DMS79 treated with DMSO at 0.1 percent for 48 hours (cell line): ENCODE data around the gene GFM1.

ENCODE experiments used
- DNase-seq: peaks from one replicate; lab custom pipeline; 2025; lab: John Stamatoyannopoulos, UW

GFM1 gene

DNA sequence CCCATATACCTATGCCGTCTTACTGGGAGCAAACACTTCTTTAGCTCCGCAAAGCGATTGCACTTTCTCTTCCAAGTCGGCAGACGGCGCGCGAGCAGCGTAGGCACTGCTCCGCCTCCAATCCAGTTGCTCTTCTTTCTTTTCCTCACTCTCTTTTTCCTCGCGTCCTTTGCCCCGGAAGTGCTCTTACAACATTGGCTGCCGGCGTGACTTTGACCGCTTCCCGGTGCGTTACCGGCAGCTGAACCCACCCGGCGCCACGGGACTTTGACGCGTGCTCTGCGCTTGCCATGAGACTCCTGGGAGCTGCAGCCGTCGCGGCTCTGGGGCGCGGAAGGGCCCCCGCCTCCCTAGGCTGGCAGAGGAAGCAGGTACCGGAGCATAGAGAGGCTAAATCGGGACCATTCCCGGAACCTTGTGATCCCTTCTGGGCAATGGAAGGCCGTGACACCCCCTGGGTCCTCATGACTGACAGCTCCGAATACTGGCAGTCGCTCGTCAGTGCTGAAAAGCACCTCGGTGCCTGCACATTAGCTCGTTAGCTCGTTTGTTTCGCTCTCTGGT, at the start of gene GFM1:
Gene GFM1 (plus strand): TSS at position 183 of the 564 bp plus-strand sequence. CDS start 108 bp downstream, at position 291.
- DNase-seq: peak; percentile 97

DNA sequence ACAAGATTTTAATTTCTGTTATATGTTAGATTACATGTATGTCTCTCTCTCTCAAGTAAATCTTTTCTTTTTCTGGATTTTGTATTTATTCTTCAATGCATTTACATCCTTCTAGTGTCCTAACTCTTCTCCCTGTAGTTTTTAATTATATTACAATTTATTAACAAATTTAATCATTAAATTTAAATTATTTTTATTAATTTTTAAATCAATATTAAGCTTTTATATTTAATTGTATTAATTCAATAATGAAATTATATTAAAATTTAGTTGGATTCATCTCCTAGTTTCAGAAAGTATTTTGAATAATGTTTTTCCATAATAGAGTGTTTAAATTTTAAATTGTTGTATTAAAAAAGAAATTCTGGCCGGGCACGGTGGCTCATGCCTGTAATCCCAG, 43.5 kb upstream of the GFM1 start:
- DNase-seq: no peak

DNA sequence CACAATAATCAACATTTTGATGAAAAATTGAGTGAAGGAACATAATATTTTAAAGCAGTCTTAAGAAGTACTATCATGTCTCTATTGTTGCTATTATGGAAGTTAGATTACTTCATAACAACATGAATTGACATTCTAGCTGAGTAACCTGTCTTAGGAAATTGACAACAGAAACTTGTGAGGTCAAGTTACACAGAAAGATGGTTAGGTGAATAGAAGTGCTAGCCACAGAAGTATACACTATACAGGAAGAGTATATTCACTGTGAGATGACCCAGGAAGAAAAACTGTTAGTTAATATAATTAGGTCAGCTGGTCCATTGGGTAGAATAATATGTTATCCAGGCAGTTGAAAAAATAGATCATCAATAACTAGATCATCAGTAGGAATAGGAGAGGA, 42.1 kb upstream of the GFM1 start:
- DNase-seq: no peak

DNA sequence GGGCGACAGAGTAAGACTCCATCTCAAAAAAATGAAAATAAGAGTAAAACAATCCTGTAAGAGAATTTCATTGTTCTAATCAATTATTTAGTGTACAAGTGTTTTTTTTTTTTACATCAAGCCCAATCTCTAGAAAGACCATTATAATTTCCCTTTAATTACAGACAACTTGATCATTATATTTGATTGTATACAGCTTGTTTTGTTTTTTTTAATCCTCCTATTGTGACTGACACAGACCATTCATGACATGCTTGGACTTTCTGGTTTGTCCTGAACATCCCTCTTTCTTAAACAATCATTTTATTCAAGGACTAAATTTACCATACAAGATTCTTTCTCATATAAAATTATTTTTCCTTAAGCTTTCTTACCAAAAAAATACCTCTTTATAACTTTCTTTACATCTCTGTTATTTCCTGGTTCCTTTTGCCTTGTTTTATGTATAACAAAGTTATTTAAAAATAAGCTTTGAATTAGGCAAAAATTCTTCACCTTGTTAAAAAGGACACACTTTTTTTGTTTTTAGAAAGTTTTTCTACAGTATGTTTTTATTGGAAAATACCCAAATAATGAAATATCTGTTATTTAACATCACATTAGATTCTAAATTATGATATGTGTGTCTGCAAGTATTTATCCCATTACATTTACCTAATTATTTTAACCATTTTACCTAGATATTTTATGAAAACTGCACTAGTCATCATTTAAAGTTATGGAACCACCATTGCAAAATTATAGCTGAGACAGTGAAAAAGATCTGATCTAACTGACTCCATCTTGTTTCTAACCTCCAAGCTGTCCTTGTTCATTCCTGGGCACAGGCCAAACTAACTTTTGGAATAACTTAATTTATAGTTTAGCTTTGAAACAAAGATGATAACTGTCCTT, 26.1 kb upstream of the GFM1 start:
- DNase-seq: no peak

DNA sequence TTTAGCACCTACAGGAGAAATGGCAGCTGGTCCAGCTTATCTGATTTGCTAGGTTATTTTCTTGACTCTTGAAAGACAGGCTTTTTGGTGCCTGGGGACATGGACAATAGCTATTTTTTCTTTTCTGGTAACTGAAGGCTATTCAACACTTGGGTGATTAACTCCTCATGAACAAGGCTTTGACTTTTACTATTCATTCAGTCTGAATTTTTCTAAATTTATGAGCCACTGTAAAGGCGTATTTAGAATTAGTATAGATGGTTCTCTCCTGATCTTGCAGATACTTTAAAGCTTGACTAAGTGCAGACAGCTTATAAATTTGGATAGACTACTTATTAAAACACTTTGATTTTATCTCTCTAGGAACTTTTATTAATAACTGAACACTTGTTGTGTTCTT, 18.4 kb upstream of the GFM1 start:
- DNase-seq: no peak

DNA sequence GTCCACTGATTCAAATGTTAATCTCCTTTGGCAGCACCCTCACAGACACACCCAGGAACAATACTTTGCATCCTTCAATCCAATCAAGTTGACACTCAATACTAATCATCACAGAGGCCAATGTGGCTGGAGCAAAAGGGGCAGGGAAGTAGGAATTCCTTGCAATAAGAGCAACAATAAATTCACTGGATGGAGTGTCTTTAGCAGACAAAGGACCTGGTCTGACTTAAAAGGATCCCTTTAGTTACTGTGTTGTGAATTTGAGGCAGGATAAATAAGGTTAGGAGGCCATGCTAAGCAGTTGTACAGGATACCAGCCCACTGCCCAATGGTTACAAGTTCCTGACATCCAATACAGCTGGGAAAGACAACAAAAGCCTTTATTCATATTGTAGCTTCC, 12.3 kb upstream of the GFM1 start:
- DNase-seq: no peak

DNA sequence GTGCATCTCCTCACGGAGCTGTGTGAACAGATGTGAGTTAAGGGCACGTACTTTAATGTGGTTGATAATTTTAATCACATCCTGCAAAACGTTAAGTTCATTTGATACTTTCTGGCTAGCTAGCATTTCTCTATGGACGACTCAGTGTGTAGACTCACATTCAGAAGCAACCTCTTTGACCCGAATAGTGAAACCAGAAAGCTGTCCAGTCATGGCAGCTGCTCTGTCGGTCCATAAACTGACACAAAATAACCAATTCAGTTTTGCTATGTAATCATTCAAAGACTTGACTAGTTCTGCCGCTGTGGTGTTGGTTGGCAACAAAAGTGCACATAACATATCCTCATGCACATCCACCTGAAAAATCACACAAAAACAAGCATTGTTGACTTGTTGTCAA, 3.7 kb upstream of the GFM1 start:
- DNase-seq: no peak

DNA sequence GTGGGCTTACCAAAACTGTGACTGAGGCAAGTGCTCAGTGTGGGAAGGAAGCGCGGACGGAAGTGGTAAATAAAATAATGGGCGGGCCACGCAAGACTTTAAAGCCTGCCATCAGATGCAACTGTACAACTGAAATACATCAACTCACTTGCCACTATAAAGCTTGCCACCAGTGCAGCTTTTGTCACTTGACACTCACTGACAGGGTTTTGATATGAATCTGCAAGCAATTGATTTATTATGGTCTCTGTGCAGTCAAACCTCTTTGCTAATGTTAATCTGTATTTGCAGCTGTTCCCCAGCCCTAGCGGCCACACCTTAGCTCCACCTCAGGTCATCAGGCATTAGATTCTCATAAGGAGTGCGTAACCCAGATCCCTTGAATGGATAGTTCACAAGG, 2.3 kb upstream of the GFM1 start:
- no peak for DNase-seq

DNA sequence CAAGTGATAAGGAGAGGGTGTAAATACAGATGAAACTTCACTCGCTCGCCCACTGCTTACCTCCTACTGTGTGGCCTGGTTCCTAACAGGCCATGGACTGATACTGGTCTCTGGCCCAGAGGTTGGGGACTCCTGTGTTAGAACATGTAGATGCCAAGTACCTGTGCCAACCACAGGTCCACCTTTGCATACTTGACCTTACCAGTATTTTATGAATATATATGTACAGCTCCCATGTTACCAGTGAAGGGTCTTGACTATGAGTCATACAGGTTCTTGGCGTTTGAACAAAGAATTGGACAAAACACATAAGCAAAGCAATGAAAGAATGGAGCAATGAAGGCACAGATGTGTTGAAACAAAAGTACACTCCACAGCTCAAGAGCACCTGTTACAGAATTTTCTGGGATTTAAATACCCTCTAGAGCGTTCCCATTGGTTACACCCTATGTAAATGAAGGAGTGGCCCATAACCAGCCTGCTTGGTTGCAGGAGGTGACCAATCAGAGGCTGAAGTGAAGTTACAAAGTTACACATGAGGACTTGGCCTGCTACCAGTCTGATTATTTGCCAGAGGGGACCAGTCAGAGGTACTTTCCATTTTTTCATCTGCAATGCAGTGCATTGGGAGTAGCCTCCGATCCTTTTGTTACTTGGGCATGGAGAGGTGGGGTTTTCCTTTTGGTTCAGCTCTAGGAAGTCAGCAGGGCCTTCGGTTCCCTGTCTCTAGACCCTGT, 1.7 kb upstream of the GFM1 start:
- no peak for DNase-seq

DNA sequence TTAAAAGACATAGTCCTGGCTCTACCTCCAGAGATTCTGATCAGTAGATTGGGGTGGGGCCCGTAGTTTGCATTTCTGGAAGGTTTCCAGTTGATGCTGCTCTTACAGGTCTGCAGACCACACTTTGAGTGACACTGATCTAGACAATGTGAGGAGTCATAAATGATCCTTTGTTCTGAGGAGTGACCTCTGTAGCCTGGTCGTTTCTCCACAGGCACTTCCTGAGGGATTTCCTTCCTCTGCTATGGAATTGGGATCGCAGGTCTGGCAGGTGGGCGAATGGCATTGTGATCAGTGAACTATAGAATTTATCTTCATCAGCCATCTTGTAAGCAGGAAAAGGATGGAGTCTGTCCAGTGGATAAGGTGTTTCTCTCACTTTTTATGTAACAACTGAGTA, 5.5 kb downstream of the GFM1 start:
- no peak for DNase-seq

DNA sequence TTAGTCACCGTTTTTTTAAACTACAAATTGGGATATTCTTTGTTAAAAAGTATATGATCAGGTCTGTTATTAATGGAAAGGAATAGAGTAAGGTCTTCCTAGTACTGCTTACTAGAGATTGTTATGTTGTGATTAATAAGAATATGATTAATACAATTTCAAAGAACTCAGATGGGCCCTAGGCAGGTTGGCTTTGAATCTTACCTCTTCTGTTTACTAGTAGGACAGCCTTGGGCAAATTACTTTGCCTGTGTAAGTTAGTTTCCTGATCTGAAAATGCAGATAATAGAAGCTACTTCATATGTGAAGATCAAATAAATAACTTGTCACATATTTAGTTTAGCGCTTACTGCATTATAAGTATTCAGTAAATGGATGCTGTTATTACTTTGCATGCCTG, 6.9 kb downstream of the GFM1 start:
- no peak for DNase-seq

DNA sequence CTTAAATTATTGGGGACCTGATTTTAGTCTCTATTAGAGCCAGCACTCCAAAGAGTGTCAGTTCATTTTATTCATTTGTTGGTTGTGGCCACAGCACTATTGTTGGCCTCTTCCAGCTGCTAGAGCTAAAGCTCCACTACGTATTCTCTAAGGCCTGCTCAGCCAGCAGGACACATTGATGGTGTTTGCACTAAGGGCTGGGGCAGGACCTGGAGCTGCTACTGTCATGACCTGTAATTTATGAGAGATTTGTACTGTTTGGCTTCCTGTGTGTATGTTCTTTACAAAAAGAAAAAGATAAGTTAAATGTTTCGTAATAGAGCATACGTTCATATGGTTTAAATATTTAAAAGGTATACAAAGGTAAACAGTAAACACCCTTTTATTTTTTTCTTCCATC, 8.1 kb downstream of the GFM1 start:
- DNase-seq: no peak

DNA sequence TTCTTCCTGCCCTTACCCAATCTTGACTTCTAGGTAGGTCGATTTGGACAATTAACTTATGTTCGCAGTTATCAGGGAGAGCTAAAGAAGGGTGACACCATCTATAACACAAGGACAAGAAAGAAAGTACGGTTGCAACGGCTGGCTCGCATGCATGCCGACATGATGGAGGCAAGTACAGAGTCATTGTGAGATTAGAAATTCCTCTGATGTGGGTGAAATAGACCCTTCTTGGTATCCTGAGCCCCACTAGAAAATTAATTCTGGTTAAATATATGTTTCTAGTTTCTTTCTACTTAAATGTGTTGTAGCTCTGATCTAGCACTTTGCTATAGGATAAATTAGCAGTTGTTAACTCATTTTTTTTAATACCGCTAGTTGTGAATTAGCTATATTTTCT, 14.6 kb downstream of the GFM1 start:
- DNase-seq: no peak

DNA sequence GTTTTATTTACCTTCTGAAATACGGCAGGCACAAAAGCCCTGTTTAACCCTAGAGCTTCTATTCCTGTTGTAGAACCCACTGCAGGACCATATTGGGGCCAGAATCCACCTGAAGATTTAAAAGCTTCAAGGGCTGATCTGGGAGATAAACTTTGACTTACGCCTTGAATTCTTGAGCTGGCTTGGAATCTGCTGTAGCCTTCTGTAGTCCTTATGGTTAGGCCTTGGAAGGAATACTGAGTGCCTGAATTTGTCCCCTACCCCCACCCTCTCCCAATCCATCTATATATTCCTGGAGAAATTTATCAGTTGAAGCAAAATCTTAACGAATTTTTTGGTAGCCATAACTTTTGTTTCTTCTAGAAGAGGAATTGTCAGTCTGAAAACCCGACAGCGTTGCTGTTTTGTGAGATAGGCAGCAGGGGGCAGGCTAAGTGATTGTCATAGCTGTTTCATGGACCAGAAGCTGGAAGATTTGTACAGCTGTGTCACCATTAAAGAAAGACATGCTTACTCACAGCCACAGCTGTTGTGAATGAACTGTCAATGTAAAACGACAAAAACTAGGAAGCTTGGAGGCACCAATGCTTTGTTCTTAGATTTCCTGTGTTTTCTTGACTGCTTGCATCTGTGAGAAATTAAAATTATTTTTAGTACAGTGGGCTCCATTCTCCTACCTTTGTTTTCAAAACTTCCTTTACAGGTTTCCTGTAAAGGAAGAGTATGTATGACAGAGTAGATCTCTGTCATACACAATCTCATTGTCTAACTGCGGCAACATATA, 15.3 kb downstream of the GFM1 start:
- DNase-seq: no peak

DNA sequence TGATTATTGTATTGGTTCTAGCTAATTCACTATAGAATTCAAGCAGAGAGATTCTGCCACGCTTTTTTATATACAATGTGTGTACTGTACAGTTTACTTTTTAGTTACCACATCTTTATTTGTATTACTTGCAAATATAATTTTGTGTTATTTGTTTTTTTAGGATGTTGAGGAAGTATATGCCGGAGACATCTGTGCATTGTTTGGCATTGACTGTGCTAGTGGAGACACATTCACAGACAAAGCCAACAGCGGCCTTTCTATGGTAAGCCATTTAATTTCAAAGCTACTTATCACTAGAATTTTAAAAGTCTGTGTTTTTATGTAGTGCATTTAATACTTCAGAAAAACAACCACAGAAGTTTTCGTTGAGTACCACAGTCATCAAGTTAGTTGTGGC, 16.4 kb downstream of the GFM1 start:
- no peak for DNase-seq

DNA sequence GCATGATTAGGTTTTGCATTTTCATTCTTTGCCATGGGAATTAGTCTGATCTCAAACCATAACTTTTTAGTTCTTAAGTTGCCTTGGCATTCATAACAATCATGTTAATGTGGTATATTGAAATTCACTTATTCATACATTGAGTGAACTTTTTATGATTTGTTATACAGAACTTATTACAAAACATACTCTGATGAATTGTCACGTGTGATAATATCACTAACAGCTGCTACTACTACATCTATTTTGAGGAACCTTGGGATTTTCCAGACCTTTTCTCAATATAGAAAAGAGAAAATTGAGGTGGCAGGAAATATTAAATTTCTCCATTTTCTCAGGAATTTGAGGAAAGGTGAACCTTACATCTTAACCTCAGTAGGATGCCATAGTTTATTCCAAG, 18.9 kb downstream of the GFM1 start:
- DNase-seq: no peak

DNA sequence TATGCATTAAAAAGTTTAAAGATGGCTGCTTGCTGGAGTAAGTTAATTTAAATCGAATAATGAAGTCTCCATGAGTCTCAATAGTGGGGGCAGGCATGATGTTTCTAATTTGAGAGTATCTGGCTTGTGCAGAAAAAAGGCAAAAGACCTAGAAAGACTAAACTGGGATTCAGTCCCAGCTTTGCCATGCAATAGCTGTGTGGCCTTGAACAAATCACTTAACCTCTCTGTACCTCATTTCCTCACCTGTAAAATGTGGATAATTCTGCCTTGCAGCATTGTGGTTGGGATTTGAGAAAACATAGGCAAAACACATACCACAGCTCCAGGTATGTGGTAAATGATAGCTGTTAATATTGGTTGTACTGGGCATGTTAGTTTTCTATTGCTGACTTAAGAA, 19.5 kb downstream of the GFM1 start:
- DNase-seq: no peak

DNA sequence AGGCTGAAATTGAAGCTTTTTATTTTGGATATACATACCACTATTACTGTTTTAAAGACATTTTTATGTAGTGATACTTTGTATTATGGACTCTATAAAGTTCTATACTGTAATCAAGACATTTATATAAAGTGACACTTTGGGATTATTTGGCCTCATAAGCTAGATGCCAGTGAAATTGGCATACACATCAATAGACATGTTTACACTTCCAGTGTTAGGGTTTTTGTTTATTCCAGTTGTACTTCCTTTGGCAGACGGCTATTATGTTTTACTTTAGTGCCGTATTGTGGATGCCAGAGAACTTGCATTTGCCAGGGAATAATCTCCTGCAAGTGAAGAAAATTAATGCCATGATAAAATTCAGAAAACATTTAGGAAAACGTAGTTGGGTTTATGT, 22.1 kb downstream of the GFM1 start:
- DNase-seq: no peak

DNA sequence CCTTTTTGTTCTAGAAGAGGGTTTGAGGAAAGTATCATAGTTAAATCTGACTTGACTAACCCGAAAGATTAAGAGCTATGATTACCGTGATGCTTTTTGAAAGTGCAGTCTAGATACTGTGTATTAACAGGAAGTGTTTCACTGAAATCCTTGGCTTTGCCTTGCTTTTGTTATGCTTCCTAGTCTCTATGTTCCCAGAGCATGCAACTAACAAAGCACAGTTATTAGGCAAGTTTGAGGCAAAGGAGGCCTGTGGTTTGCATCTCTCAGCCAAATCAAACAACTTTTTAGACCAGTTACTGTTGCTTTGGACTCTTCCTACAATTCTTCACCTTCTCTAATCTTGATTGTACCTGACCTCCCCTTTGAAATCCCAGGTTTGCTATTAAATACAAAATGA, 24.2 kb downstream of the GFM1 start:
- DNase-seq: no peak

DNA sequence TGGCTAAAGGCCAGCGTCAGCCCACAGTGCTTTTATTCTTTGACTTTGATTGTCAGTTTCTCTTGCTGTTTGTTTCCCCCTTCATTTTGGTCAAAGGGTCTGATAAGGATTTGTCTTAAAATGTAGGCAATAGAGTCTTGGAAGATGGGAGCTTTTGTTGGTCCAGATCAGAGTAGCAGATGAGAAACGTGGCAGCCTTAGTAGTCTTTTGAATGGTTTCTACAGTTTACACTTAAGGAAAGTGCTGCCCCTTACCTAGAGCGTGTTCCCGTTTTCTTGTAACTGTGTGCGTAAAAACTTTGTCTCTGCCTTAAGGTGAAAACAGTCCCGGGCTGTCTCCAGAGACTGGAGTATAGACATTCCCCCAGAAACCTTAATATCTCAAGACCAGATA, 27.5 kb downstream of the GFM1 start:
- DNase-seq: no peak

DNA sequence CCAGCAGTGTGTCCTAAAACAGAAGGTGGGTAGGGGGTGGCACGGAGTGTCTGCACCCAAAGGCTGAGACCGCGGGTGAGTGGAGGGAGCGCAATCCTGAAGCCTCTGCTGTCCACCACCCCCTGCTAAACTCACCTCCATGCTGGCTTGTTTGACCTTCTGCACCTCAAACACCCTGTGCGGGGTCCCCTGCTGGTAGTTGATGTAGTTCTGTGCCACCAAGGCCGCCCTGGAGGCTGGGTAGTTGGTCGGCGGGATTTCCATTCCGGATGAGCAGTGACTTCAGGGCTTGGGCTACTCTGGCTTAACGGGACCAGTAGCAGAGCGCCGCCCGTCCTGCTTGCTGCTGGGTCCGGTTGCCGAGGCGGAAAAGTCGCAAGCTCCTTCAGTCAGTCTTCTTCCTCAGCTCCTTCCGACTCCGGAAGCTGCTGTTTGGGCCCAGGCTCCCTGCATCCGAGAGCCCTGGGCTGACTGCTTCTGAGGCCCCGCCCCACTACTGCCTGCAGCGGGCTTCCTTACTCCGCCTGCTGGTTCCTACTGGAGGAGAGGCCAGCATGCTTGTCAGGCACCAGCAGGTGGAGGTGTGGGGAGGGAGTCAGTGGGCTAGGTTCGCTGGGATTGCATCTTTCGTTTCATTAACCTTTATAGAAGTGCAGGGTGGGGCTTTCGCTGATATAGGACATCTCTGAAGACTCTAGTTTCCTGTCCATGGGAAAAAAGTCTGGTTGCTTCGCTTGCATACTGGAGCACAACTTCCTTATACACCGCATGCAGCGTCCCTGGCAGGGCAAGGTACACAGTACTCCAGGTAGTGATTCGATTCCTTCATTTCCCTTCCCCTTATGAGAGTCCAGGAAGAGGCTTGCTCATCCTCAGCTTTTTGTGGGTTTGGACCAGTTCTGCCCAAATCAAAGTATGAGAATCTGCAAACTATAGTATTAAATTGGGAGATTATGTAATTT, 28.2 kb downstream of the GFM1 start, which contains the start of gene LXN:
Gene LXN (minus strand): TSS at position 434 of the 962 bp plus-strand sequence. CDS start 170 bp downstream, at position 264.
- no peak for DNase-seq
